ENCODE data around the gene FAP. TPM values are rescaled to one million over a fixed set of nuclear protein-coding genes. Genes with fewer than 3 reads are reported as not detected.

FAP gene
- total RNA-seq, 2 experiments from 2014 or later: not detected

GRCh38 chr2:162155093-162155492 lies 88.2 kb downstream of the FAP start:
- POLR2A ChIA-PET: no interaction called here
- no peak for ATAC-seq
- no peak for DNase-seq
- Mint-ChIP-seq H3K4me3 (no peak overlapping the region), H3K27ac (no peak overlapping the region), H3K9me3 (ENCODE audit: low read depth) (no peaks in the 10 kb centered on the region), H3K36me3 (ENCODE audit: low read depth) (no peaks in the 10 kb centered on the region), H3K27me3 (peaks cover 28% of the 10 kb centered on the region), H3K4me1 (no peaks in the 10 kb centered on the region)
- CTCF ChIA-PET: interaction anchor here (0.6 to 4.9 kb wide), 12 partner anchors 11 to 404 kb away, joined by 3 to 87 read pairs (median 4); no protein-coding TSS in a partner anchor
- intact Hi-C loops (cut with DNase I, micrococcal nuclease): loop anchor here in 1 of 2 experiments (2.0 kb wide), 1 partner anchor 66 kb away; no protein-coding TSS in a partner anchor

DNA sequence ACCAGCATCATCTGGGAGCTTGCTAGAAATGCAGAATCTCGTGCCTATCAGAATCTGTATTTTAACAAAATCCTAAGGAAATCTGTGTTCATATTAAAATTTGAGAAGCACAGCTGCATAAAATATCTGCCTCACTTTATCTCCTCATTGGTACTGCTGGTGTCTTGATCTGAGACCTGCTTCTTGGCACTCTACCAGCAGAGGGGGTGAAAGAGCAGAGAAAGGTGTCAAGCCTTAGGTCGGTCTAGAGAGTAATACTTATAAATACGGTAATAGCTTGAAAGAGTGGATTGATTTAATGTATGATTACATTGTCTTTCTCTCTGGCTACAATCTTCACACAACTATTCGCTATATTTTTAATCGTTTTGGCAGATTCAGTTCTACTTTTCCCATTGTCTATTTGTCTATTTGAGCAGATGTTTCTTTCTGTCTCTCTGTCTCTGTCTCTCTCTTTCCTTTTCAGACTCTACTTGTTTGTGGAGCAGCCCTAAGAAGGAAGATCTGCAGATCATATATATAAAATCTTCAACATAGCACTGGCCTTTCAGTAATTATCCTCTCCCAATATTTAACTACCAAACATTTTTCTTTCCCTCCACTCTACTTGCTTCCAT lies 89.5 kb downstream of the FAP start:
- Mint-ChIP-seq H3K27me3 (peaks cover 26% of the 10 kb centered on the region), H3K27ac (no peak overlapping the region), H3K4me1 (no peaks in the 10 kb centered on the region), H3K9me3 (ENCODE audit: low read depth) (no peaks in the 10 kb centered on the region), H3K4me3 (no peak overlapping the region), H3K36me3 (ENCODE audit: low read depth) (no peaks in the 10 kb centered on the region)
- ATAC-seq: peak; percentile 95
- peak; percentile 76 for DNase-seq
- POLR2A ChIA-PET: no interaction called here
- intact Hi-C loops (cut with DNase I, micrococcal nuclease): loop anchor here (1.0 to 5.0 kb wide), 3 partner anchors 67 to 145 kb away; no protein-coding TSS in a partner anchor
- CTCF ChIA-PET: interaction anchor here (0.5 to 4.9 kb wide), 27 partner anchors 9 to 571 kb away, joined by 3 to 87 read pairs (median 4); no protein-coding TSS in a partner anchor

DNA sequence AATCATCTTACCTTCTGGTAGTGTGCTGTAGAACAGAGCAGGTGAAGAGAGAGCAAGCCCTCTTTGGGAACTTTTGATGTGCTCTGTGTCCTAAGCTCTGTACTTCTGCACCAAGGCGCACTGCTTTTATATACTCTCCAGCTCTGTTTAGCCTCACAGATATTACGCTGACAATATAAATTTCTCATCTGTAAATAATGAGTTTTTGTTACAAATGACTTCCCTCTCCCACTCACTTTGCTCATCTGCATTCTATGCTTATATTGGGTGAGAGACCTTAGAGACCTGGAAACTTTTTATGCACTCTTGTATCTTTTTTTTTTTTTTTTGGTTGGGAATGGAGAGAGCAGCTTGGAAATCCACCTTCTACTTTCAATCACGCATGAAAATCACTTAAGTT lies 91.1 kb downstream of the FAP start, which contains the start of gene GCG:
Gene GCG, minus strand, starts transcription at position 101 of the 400 bp plus-strand sequence. CDS start 3,069 bp downstream, outside the sequence.
- ATAC-seq (no peak), DNase-seq (no peak)
- peaks cover 27% of the 10 kb centered on the region for H3K27me3 Mint-ChIP-seq
- POLR2A ChIA-PET: no interaction called here
- H3K36me3 Mint-ChIP-seq (ENCODE audit: low read depth): no peaks in the 10 kb centered on the region
- H3K4me3 Mint-ChIP-seq: no peak within 1 kb of the TSS
- H3K9me3 Mint-ChIP-seq (ENCODE audit: low read depth): no peaks in the 10 kb centered on the region
- CTCF ChIA-PET: interaction anchor here (0.8 to 4.9 kb wide), 10 partner anchors 8 to 163 kb away, joined by 3 to 87 read pairs (median 6); no protein-coding TSS in a partner anchor
- no peak within 1 kb of the TSS for H3K27ac Mint-ChIP-seq
- H3K4me1 Mint-ChIP-seq: no peaks in the 10 kb centered on the region
- intact Hi-C loops (cut with DNase I, micrococcal nuclease): loop anchor here in 1 of 2 experiments (5.0 kb wide), 1 partner anchor 70 kb away; no protein-coding TSS in a partner anchor

- Mint-ChIP-seq H3K4me3 (no peak overlapping the region), H3K4me1 (no peaks in the 10 kb centered on the region), H3K27me3 (peaks cover 34% of the 10 kb centered on the region), H3K27ac (no peak overlapping the region), H3K36me3 (ENCODE audit: low read depth) (no peaks in the 10 kb centered on the region), H3K9me3 (ENCODE audit: low read depth) (no peaks in the 10 kb centered on the region)
- ATAC-seq (no peak), DNase-seq (no peak)
- intact Hi-C loops (cut with DNase I, micrococcal nuclease): loop anchor here in 1 of 2 experiments (5.0 kb wide), 1 partner anchor 72 kb away; no protein-coding TSS in a partner anchor
- ChIA-PET POLR2A (no interaction called here), CTCF (interaction anchor here (1.5 to 3.6 kb wide), 3 partner anchors 22 to 151 kb away, joined by 3 to 21 read pairs (median 5); no protein-coding TSS in a partner anchor)
These were observed 93.3 kb downstream of the FAP start for GRCh38 chr2:162149940-162150339.

GRCh38 chr2:162149466-162149865 lies 93.8 kb downstream of the FAP start:
- H3K4me1 Mint-ChIP-seq: no peaks in the 10 kb centered on the region
- H3K4me3 Mint-ChIP-seq: no peak overlapping the region
- H3K27me3 Mint-ChIP-seq: peaks cover 30% of the 10 kb centered on the region
- DNase-seq (no peak), ATAC-seq (no peak)
- ChIA-PET POLR2A (no interaction called here), CTCF (interaction anchor here (1.7 to 3.6 kb wide), 3 partner anchors 9 to 149 kb away, joined by 5 to 21 read pairs (median 5); no protein-coding TSS in a partner anchor)
- intact Hi-C loops (cut with DNase I, micrococcal nuclease): no loop called here
- H3K27ac Mint-ChIP-seq: no peak overlapping the region
- H3K9me3 Mint-ChIP-seq (ENCODE audit: low read depth): no peaks in the 10 kb centered on the region
- H3K36me3 Mint-ChIP-seq (ENCODE audit: low read depth): no peaks in the 10 kb centered on the region

DNA sequence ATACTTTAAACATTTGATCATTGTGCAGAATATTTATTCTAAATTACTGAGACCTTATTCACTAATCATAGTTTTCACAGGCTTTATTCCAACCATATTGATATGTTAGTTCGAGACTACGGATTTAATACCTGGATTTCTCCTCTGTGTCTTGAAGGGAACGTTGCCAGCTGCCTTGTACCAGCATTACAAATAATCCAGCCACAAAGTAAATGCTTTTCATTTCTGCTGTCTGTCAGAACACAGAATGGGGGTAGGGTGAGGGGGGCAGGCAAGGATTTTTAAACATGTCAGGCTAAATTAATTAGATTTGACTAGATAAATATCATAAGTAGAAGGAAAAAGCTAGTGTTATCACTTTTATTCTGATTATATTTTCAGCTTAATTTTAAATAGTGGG lies 94.3 kb downstream of the FAP start:
- ChIA-PET POLR2A (no interaction called here), CTCF (interaction anchor here (1.1 to 3.6 kb wide), 5 partner anchors 10 to 150 kb away, joined by 3 to 21 read pairs (median 5); no protein-coding TSS in a partner anchor)
- Mint-ChIP-seq H3K36me3 (ENCODE audit: low read depth) (no peaks in the 10 kb centered on the region), H3K27ac (no peak overlapping the region), H3K9me3 (ENCODE audit: low read depth) (no peaks in the 10 kb centered on the region), H3K4me3 (no peak overlapping the region), H3K4me1 (no peaks in the 10 kb centered on the region), H3K27me3 (peaks cover 27% of the 10 kb centered on the region)
- intact Hi-C loops (cut with DNase I, micrococcal nuclease): no loop called here
- DNase-seq (no peak), ATAC-seq (no peak)

DNA sequence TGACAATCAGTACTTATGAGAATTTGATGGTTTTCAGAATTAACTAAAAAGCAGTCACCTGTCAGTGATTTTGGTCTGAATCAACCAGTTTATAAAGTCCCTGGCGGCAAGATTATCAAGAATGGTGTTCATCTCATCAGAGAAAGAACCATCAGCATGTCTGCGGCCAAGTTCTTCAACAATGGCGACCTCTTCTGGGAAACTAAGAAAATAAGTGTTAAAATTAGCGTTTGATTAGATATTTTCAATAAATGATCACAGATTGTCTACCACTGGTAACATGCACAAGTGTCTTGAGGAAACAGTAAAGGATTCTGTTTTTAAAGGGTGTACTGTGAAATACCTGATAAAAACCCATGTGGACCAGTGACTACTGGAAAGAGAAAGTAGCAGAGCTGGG lies 99.3 kb downstream of the FAP start:
- no peak overlapping the region for H3K27ac Mint-ChIP-seq
- CTCF ChIA-PET: interaction anchor here (0.7 to 2.1 kb wide), 5 partner anchors 9 to 745 kb away, joined by 3 to 11 read pairs (median 3); partner anchors contain the start of gene GCG
- no peaks in the 10 kb centered on the region for H3K9me3 Mint-ChIP-seq (ENCODE audit: low read depth)
- H3K4me3 Mint-ChIP-seq: no peak overlapping the region
- POLR2A ChIA-PET: no interaction called here
- H3K36me3 Mint-ChIP-seq (ENCODE audit: low read depth): no peaks in the 10 kb centered on the region
- intact Hi-C loops (cut with DNase I, micrococcal nuclease): no loop called here
- H3K27me3 Mint-ChIP-seq: peaks cover 19% of the 10 kb centered on the region
- H3K4me1 Mint-ChIP-seq: no peaks in the 10 kb centered on the region
- ATAC-seq: no peak
- DNase-seq: no peak

GRCh38 chr2:162138310-162138709 lies 104.9 kb downstream of the FAP start:
- Mint-ChIP-seq H3K9me3 (ENCODE audit: low read depth) (no peaks in the 10 kb centered on the region), H3K36me3 (ENCODE audit: low read depth) (no peaks in the 10 kb centered on the region), H3K4me3 (no peak overlapping the region), H3K4me1 (no peaks in the 10 kb centered on the region), H3K27me3 (peaks cover 11% of the 10 kb centered on the region), H3K27ac (no peak overlapping the region)
- POLR2A ChIA-PET: no interaction called here
- DNase-seq: no peak
- CTCF ChIA-PET: interaction anchor here (0.8 to 3.2 kb wide), 3 partner anchors 12 to 160 kb away, joined by 3 to 14 read pairs (median 5); no protein-coding TSS in a partner anchor
- no peak for ATAC-seq
- intact Hi-C loops (cut with DNase I, micrococcal nuclease): no loop called here

GRCh38 chr2:162127422-162127821 lies 115.8 kb downstream of the FAP start:
- no peaks in the 10 kb centered on the region for H3K27me3 Mint-ChIP-seq
- H3K36me3 Mint-ChIP-seq (ENCODE audit: low read depth): no peaks in the 10 kb centered on the region
- POLR2A ChIA-PET: no interaction called here
- no peak overlapping the region for H3K27ac Mint-ChIP-seq
- DNase-seq: no peak
- no peaks in the 10 kb centered on the region for H3K9me3 Mint-ChIP-seq (ENCODE audit: low read depth)
- H3K4me1 Mint-ChIP-seq: peaks cover 15% of the 10 kb centered on the region
- intact Hi-C loops (cut with DNase I, micrococcal nuclease): loop anchor here in 1 of 2 experiments (2.0 kb wide), 1 partner anchor 175 kb away; no protein-coding TSS in a partner anchor
- CTCF ChIA-PET: interaction anchor here (0.7 to 4.7 kb wide), 11 partner anchors 11 to 540 kb away, joined by 3 to 35 read pairs (median 4); partner anchors contain the start of gene GCG
- ATAC-seq: no peak
- no peak overlapping the region for H3K4me3 Mint-ChIP-seq

DNA sequence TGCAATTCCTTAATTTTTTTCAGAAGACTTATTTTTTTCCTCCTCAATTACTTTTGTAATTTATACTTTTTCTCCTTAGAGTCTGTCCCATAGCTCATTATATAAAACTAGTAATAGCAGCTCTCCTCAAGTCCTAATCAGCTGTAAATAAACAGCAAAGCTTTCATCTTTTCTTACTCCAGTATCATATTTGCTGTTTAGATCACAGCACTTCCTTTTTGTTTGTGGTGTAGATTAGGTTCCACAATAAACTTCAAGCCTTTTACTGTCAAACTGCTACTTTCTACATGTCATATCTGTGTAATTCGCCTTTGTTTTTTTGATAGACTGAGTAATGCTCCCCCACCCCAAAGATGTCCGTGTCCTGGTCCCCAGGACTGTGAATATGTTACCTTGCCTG lies 116.7 kb downstream of the FAP start:
- Mint-ChIP-seq H3K4me3 (no peak overlapping the region), H3K9me3 (ENCODE audit: low read depth) (no peaks in the 10 kb centered on the region), H3K27ac (no peak overlapping the region), H3K36me3 (ENCODE audit: low read depth) (no peaks in the 10 kb centered on the region), H3K27me3 (no peaks in the 10 kb centered on the region), H3K4me1 (peaks cover 15% of the 10 kb centered on the region)
- ChIA-PET CTCF (interaction anchor here (0.6 to 4.7 kb wide), 15 partner anchors 11 to 539 kb away, joined by 3 to 35 read pairs (median 4); no protein-coding TSS in a partner anchor), POLR2A (interaction anchor here (0.6 kb wide), 1 partner anchor 13 kb away, joined by 3 read pairs; no protein-coding TSS in a partner anchor)
- ATAC-seq: peak; percentile 33
- intact Hi-C loops (cut with DNase I, micrococcal nuclease): loop anchor here in 1 of 2 experiments (2.0 kb wide), 1 partner anchor 174 kb away; no protein-coding TSS in a partner anchor
- DNase-seq: no peak

DNA sequence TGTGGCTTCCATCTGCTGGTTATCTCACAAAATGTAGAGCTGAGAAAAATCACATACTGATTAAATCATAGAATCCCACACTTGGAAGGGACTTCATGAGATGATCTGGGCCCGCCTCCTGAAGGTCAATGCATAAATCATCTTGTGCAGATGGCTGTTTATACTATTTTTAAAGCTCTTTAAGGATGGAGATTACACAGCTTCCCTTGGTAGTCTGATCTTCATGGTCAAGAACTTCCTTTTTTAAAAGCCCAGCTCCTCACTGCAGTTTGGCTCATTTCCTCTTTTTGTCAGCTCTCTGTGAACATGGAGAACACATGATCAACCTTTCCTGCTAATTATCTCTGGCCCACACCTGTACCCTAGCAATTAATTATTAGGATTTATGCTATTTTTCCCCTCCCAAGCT lies 117.1 kb downstream of the FAP start:
- ChIA-PET CTCF (interaction anchor here (0.5 to 4.7 kb wide), 16 partner anchors 9 to 538 kb away, joined by 3 to 35 read pairs (median 4); no protein-coding TSS in a partner anchor), POLR2A (interaction anchor here (0.6 kb wide), 1 partner anchor 13 kb away, joined by 3 read pairs; no protein-coding TSS in a partner anchor)
- Mint-ChIP-seq H3K36me3 (ENCODE audit: low read depth) (no peaks in the 10 kb centered on the region), H3K27ac (no peak overlapping the region), H3K4me1 (peaks cover 15% of the 10 kb centered on the region), H3K9me3 (ENCODE audit: low read depth) (no peaks in the 10 kb centered on the region), H3K27me3 (no peaks in the 10 kb centered on the region), H3K4me3 (no peak overlapping the region)
- ATAC-seq: no peak
- DNase-seq: no peak
- intact Hi-C loops (cut with DNase I, micrococcal nuclease): loop anchor here in 1 of 2 experiments (2.0 kb wide), 1 partner anchor 173 kb away; no protein-coding TSS in a partner anchor

All from activated CD4-positive, alpha-beta T cell treated with anti-CD3 and anti-CD28 coated beads for 36 hours (primary cell).